SKM-1 (cell line): ENCODE results near the gene TGM1.

Source experiments
- DNase-seq: peaks from one replicate; lab custom pipeline; 2025; ENCODE audit not compliant: unreplicated experiment; lab: John Stamatoyannopoulos, UW

TGM1 gene

DNA sequence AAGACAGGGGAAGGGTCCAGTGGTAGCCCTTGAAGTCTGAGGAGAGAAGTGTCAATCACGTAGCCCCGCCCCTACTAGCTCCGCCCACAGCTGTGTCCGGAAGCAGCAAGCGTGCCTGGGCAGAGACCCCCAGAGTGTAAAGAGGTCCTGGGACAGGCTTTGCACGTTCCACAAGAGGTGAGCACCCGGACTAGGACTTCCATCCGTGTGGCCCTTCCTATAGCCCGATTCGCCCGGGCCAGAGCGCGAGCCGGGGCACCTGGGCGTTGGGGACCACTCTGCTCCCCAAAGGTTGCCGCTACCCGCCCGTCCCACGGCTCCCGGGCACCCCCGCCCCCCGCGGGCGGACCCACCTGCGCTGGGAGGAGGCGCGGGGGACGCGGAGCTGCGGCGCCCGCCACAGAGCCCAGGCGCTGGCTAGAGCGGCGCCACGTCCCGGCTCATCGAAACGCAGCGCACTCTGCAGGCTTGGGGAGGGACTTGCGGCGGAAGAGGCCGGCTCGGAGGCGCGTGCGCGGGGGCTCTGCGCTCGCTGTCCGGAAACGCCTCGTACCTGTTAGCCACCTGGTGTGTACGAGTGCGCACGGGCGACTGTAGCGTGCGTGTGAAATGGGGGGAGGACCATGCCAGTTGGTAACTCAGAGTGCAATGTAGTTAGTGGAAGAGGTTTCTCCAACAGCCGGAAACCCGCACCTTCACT is 8.3 kb upstream of the TGM1 start, which contains the start of gene RABGGTA:
TSS of gene RABGGTA (minus strand) at position 464 of the 700 bp plus-strand sequence. CDS start 482 bp downstream, outside the sequence.
- DNase-seq: peak; percentile 16

DNA sequence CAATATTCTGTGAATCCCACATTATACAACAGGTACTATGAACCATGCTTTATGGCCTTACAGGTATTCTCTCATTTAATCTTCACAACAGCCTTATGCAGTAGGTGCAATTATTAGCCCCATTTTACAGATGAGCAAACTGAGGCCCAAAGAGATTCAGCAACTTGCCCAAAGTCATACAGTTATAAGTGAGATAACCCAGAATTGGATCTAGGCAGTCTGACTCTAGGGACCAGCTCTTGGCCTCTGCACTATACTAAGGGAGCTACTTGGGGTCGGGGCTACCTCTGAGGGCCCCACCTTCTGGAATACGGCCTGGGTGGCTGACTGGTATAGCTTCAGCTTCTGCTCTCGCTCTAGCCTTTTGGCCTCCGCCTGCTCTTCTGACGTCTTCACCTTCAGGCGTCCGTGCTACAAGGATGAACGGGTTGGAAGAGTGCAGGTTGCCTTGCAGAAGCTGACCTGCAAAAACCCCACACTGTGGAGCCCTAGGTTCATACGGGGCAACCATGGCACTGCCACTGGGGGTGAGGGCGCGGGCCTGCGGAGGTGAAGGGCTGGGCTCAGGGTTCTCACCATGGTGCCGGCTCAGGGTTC is 7.7 kb upstream of the TGM1 start:
- DNase-seq: no peak

DNA sequence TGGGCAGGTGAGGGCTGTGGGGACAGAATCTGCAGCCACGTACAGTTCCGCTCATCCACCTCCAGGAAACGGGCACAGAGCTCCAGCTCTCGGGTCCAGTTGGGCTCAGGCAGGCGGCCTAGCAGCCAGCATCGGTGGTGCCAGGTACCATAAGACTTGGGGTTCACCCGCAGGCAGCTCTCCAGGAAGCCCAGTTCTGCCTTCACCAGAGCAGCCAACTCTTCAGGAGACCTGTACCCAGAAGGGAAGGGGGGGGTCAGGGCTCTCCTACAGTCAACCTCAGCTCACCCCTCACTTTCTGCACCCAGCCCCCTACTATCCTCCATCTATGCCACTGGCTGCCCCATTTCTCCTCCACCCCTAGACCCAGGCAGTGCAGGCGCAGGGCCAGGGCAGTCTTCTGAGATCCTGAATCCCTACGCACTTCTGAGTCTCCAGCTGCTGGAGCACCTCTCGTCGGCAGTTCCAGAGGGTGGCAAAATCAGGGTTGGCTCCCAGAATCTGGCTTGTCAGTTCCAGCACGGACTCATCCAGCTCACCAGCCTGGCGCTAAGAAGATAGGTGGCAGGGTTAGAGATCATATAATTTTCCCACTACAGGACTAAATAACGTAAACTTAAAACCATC is 7.0 kb upstream of the TGM1 start:
- no peak for DNase-seq

DNA sequence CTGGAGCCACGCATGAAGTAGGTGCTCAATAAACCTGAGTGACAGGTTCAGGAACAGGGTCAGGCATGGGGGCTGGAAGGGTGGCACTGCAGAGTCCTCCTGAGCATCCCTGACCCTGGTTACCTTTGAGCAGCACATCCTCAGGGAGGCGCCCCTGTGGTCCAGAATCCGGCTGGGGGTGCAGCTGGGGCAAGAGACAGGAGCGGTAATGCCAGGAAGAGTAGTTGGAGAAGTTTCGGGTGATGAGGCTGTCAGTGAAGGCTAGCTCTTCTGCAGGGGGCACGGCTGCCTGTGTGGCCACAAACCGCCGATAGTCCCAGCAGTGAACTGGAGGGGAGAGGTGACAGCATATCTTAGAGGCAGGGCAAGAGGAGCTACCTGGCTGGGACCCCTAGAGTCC is 6.4 kb upstream of the TGM1 start:
- no peak for DNase-seq

DNA sequence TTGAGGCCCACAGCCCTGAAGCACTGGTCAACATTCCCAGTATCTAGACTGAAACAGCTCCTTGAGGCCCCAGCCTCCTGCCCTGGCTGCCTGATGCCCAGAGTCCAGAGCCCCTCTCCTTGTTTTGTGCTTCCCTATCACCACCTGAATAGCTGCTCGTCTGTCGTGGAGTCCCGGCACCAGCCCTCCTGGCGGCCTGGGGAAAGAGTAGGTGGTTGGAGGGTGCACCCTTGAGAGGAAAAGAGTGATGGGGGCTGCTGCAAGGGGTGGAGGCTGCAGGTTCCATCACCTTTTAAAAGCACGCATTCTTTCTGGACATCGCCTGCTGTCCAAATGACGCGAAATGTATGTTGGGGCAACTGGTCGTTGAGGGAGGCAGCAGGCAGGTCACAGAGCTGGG is 5.2 kb upstream of the TGM1 start:
- no peak for DNase-seq

GRCh38 chr14:24267516-24267915 is 4.5 kb upstream of the TGM1 start:
- DNase-seq: no peak

GRCh38 chr14:24266344-24267244 is 3.6 kb upstream of the TGM1 start:
- no peak for DNase-seq

- no peak for DNase-seq
These were observed 1.3 kb upstream of the TGM1 start for GRCh38 chr14:24264298-24264697.

DNA sequence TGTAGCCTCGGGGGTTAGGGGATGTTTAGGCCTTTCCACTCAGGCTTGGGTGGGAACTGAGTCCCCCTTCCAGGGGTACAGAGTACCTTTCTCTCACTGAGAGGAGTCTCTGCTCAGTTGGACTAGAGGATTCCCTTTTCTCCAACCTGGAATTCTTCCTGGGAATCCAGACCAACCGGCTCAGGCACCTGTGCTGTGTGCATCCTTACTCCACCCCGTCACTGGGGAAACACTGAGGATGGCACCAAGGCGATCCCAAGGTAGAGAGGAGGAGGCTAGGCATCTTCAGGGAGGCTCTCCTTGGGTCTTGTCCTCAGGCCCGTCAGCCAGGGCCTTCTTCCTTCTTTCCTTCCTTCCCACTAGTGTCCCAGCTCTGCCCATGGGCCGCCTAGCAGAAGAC is 871 bp upstream of the TGM1 start:
- no peak for DNase-seq

GRCh38 chr14:24261969-24262327 is 1.0 kb downstream of the TGM1 start:
- DNase-seq: no peak

GRCh38 chr14:24261256-24261968 is 1.6 kb downstream of the TGM1 start:
- no peak for DNase-seq

DNA sequence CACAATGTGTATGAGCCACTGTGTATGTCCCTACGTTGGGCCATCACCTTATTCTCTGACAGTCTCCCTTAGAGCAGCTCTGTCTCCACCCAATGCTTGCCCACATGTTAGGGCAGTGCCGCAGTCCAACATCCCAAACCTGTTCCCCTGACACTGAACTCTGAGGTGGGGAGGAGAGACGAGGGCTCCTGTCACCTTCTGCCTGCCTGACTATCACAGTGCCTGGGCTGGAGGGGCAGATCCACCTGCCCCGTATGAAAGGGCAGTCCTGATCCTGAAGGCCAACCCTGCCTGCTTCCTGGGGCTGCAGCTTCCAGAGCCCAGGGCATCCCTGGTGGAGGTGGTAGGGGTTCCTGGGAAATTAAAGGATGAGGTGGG is 2.2 kb downstream of the TGM1 start:
- DNase-seq: no peak

DNA sequence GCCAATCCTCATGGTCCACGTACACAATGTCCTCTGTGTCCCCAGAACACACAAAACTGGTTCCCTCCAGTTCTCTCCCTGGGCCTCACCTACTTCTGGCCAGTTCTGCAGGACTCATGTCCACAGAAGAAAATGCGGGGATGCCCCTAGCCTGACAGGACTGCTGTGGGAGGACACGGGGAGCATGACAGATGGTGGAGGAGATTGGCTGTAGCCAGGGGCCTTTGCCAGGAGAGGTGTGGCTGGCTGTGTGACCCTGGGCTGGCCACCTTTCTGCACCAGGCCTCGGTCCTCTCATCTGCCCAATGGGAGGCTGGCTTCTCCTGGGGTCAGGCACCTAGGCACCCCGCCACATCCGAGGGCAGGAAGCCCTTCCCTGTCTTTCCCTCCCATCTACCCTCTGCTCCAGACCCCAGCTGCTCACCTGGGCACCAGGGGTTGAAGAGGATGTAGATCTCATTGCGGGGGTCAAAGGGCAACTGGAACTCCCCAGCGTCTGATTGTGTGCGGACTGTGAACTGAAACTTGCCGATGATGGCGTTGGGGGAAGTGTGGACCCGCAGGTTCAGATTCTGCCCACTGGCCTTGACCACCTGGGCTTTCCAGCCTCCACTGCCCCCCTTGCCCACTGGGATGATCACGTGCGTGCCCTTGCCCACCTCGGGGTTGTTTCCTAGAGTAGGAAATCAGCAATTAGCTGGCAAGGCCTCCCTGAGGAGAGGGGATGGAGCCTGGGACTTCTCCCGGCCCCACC is 2.8 kb downstream of the TGM1 start:
- DNase-seq: no peak

DNA sequence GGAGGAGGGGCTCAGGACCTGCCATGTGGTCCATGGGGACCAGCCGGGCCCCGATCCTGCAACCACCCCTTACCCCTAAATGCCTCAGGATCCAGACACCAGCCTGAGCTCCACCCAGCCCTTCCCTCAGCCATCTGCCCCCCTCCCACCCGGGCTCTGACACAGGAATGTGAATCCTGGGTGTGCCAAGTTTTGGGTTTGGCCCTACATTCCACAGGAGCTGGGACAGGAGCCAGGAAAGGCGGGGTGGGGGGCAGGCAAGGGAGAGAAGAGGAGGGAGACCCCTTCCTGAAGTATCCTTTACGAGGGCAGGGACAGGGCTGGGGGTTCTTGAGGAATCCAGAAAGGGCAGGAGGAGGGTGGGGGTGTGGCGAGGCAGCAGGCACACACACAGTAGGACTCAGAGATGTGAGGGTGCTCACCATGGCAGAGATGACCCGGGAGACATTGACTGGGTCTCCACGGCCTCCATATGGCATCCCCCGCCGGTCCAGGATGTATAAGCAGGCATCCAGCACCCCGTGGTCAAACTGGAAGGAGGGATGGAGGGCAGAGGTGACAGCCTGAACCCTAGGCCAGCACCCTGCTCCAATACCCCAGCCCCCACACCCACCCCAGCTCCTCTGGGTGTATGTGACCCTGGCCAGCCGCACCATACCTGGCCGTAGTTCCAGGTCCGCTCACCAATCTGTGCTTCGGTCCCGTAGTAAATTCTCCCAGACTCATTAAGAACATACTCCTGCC is 3.5 kb downstream of the TGM1 start:
- DNase-seq: no peak

GRCh38 chr14:24258548-24259265 is 4.3 kb downstream of the TGM1 start:
- no peak for DNase-seq

DNA sequence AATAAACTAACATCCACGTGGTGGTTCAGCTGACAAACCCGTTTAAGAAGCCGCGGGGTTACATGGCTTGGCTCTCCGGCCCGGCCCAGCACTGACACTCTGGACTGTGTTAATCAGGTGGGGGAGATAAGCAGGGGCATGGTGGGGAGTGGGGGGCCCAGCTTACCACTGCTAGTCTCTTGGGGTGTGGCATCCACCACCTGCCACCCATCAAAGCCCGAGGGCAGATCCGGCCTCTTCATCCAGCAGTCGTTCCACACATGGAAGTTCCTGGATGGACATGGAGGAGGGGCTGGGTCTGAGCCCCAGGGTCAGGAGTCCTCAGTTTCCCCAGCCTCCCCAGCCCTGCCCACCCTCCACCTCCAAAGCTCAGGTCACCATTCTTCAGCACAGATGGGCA is 4.9 kb downstream of the TGM1 start:
- DNase-seq: no peak

DNA sequence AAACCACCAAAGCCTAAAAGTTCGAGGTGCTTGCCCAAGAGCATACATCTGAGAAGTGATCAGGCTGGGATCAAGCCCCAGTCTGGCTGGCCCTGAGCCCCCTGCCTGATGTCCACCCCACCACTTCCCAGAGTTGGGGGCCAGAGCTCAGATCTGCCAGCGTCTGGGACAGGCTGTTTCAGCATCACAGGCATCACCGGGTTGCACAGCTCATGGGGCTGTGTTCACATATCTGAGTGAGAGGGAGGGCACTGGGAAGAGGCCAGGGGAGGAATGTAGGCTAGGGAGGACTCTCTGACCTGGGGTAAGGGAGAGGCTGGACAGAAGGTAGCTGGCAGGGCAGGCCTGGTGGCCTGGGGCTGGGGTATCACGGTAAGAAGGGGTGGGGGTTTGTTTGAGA is 6.0 kb downstream of the TGM1 start:
- DNase-seq: no peak

GRCh38 chr14:24255931-24256711 is 6.9 kb downstream of the TGM1 start:
- DNase-seq: no peak
